IMR-90 (cell line): ENCODE results near the gene MALT1. TPM values are rescaled to one million over a fixed set of nuclear protein-coding genes. Genes with fewer than 3 reads are reported as not detected.

Experiments
- ATAC-seq: fragments of 200-7000 bp; cut with Tn5 transposase; 2 replicates; pipeline ENCODE4 v1.9.1; 2020; ENCODE audit warnings: low read depth, mild to moderate bottlenecking, moderate library complexity
- BruUV-seq: library from RNA; stranded (reverse); fragments of 400-500 nt; replicated peaks from 2 replicates; lab custom pipeline; 2021; lab: Mats Ljungman, UMichigan
- CTCF ChIA-PET: fragments of 300-600 bp; formaldehyde crosslinking; extraction: SDS; loops from one replicate; lab custom pipeline; 2021; ENCODE audit warnings: antibody characterized with exemption; lab: Yijun Ruan, JAX
- POLR2A ChIA-PET: fragments of 300-600 bp; sonication (Branson Sonifier 250); formaldehyde crosslinking; loops from one replicate; lab custom pipeline; 2022; ENCODE audit warnings: antibody characterized with exemption; ENCODE audit not compliant: unreplicated experiment; lab: Charles Lee
- DNase-seq: peaks from one replicate; pipeline ENCODE4 v3.0.0; 2013
- H2AFZ ChIP-seq: replicated peaks from 2 replicates; pipeline ENCODE3; 2013; ENCODE audit warnings: low read length, mild to moderate bottlenecking; ENCODE audit not compliant: poor library complexity
- H2AK5ac ChIP-seq: 2 replicates; pipeline ENCODE4 v1.6.1; 2013; ENCODE audit warnings: low read depth, low read length, inconsistent platforms
- H2AK9ac ChIP-seq: replicated peaks from 2 replicates; pipeline ENCODE3; 2013; ENCODE audit warnings: mild to moderate bottlenecking, low read depth, low read length, moderate library complexity; ENCODE audit not compliant: poor library complexity
- H2BK120ac ChIP-seq: 2 replicates; pipeline ENCODE4 v1.6.1; 2013; ENCODE audit warnings: low read depth, low read length, inconsistent platforms
- H2BK15ac ChIP-seq: 3 replicates; pipeline ENCODE4 v1.6.1; 2013; ENCODE audit warnings: low read depth, low read length, inconsistent platforms
- H2BK20ac ChIP-seq: 2 replicates; pipeline ENCODE4 v1.6.1; 2013; ENCODE audit warnings: low read depth, mild to moderate bottlenecking, inconsistent platforms, low read length, moderate library complexity
- H2BK5ac ChIP-seq: 2 replicates; pipeline ENCODE4 v1.6.1; 2013; ENCODE audit warnings: mild to moderate bottlenecking, low read depth, low read length, inconsistent platforms; ENCODE audit not compliant: poor library complexity, severe bottlenecking
- H3K14ac ChIP-seq: replicated peaks from 2 replicates; pipeline ENCODE4 v1.6.1; 2013; ENCODE audit warnings: low read depth, low read length, inconsistent platforms
- H3K18ac ChIP-seq: 2 replicates; pipeline ENCODE4 v1.6.1; 2013; ENCODE audit warnings: low read depth, low read length, control low read depth
- H3K23ac ChIP-seq: 2 replicates; pipeline ENCODE4 v1.6.1; 2013; ENCODE audit warnings: low read depth, low read length, inconsistent platforms
- H3K27ac ChIP-seq: 2 replicates; pipeline ENCODE4 v1.5.1; 2013; ENCODE audit warnings: mild to moderate bottlenecking, control low read depth, low read length; ENCODE audit not compliant: insufficient read depth
- H3K27me3 ChIP-seq: 2 replicates; pipeline ENCODE4 v1.6.1; 2013; ENCODE audit warnings: low read length; ENCODE audit not compliant: control insufficient read depth, insufficient read depth
- H3K36me3 ChIP-seq: 2 replicates; pipeline ENCODE4 v1.6.1; 2013; ENCODE audit warnings: low read length, mixed read lengths; ENCODE audit not compliant: control insufficient read depth, insufficient read depth
- H3K4ac ChIP-seq: 2 replicates; pipeline ENCODE4 v1.6.1; 2013; ENCODE audit warnings: low read depth, low read length, inconsistent platforms
- H3K4me1 ChIP-seq: 2 replicates; pipeline ENCODE4 v1.6.1; 2013; ENCODE audit warnings: low read length, mixed read lengths; ENCODE audit not compliant: control insufficient read depth, insufficient read depth
- H3K4me2 ChIP-seq: 2 replicates; pipeline ENCODE4 v1.6.1; 2013; ENCODE audit warnings: low read depth, mild to moderate bottlenecking, control low read depth, low read length, moderate library complexity
- H3K4me3 ChIP-seq: 2 replicates; pipeline ENCODE4 v1.5.1; 2013; ENCODE audit warnings: low read depth, mild to moderate bottlenecking, control low read depth, low read length, moderate library complexity; ENCODE audit not compliant: insufficient read depth
- H3K56ac ChIP-seq: 2 replicates; pipeline ENCODE4 v1.6.1; 2013; ENCODE audit warnings: low read length, inconsistent platforms; ENCODE audit not compliant: insufficient read depth; ENCODE audit errors: extremely low read depth
- H3K79me1 ChIP-seq, 2 experiments: 2 replicates each; pipeline ENCODE4 v1.6.1; 2013; ENCODE audit warnings: low read length in 2 of 2, inconsistent platforms in 1 of 2, low read depth in 1 of 2
- H3K9ac ChIP-seq: 2 replicates; pipeline ENCODE4 v1.6.1; 2013; ENCODE audit warnings: low read depth, low read length, control low read depth
- H3K9me1 ChIP-seq: 2 replicates; pipeline ENCODE4 v1.6.1; 2013; ENCODE audit warnings: low read length, inconsistent platforms; ENCODE audit not compliant: insufficient read depth
- H3K9me3 ChIP-seq: 2 replicates; pipeline ENCODE4 v1.6.1; 2013; ENCODE audit warnings: low read length; ENCODE audit not compliant: control insufficient read depth, insufficient read depth
- H4K20me1 ChIP-seq: 2 replicates; pipeline ENCODE4 v1.6.1; 2013; ENCODE audit warnings: low read length, inconsistent platforms; ENCODE audit not compliant: insufficient read depth
- H4K5ac ChIP-seq: 2 replicates; pipeline ENCODE4 v1.6.1; 2013; ENCODE audit warnings: mild to moderate bottlenecking, low read depth, low read length, control low read depth
- H4K8ac ChIP-seq, 2 experiments: 2 replicates each; pipeline ENCODE4 v1.6.1; 2013; ENCODE audit warnings: low read depth in 2 of 2, low read length in 2 of 2, control low read depth in 1 of 2, inconsistent platforms in 1 of 2
- H4K91ac ChIP-seq: 2 replicates; pipeline ENCODE4 v1.6.1; 2013; ENCODE audit warnings: low read depth, low read length, inconsistent platforms; ENCODE audit not compliant: insufficient read depth
- BHLHE40 ChIP-seq: fragments of 150-350 bp; IDR thresholded peaks from 2 replicates; pipeline ENCODE4 v1.6.1; 2016; ENCODE audit warnings: mild to moderate bottlenecking, low read depth, low read length
- CEBPB ChIP-seq: IDR thresholded peaks from 2 replicates; pipeline ENCODE4 v1.6.1; 2012; ENCODE audit warnings: low read depth, low read length, improper control_type of control experiment
- MXI1 ChIP-seq: IDR thresholded peaks from 2 replicates; pipeline ENCODE4 v1.6.1; 2012; ENCODE audit warnings: low read depth, mild to moderate bottlenecking, low read length, moderate library complexity, borderline replicate concordance
- RAD21 ChIP-seq: IDR thresholded peaks from 2 replicates; pipeline ENCODE4 v1.6.1; 2012; ENCODE audit warnings: low read length, improper control_type of control experiment
- RCOR1 ChIP-seq: IDR thresholded peaks from 2 replicates; pipeline ENCODE4 v1.6.1; 2012; ENCODE audit warnings: mild to moderate bottlenecking, low read length, improper control_type of control experiment; ENCODE audit not compliant: insufficient replicate concordance
- RFX5 ChIP-seq: IDR thresholded peaks from 2 replicates; pipeline ENCODE4 v1.8.0; 2012; ENCODE audit warnings: low read depth, mild to moderate bottlenecking, low read length, moderate library complexity
- SMC3 ChIP-seq: fragments of 150-350 bp; IDR thresholded peaks from 2 replicates; pipeline ENCODE4 v1.6.1; 2016; ENCODE audit warnings: low read depth, mild to moderate bottlenecking, antibody characterized with exemption, low read length, moderate library complexity
- WGBS, 2 experiments: methylation state at CpG; one replicate each; pipeline versions ENCODE4 v1.1.5 to v1.1.7; 2013; ENCODE audit warnings: missing lambda C conversion rate in 2 of 2; ENCODE audit not compliant: insufficient read length in 1 of 2; ENCODE audit errors: extremely low coverage in 2 of 2; 5-methylcytosine and 5-hydroxymethylcytosine counted together
- dilution Hi-C: fragments of 300-500 bp; cut with HindIII; formaldehyde crosslinking; loops from one replicate; pipeline ENCODE4 v1.14.3; 2018; ENCODE audit warnings: low sequenced_read_pairs; ENCODE audit not compliant: unreplicated experiment
- in situ Hi-C: fragments of 300-500 bp; cut with MboI; formaldehyde crosslinking; loops from 3 replicates; pipeline ENCODE4 v1.14.3; 2019; ENCODE audit warnings: low sequenced_read_pairs, inconsistent platforms, mixed read lengths
- intact Hi-C: fragments of 100-400 bp; cut with micrococcal nuclease; formaldehyde crosslinking; loops from 2 replicates; pipeline ENCODE4 v1.10.0; 2022
- polyA plus RNA-seq, 3 experiments: library from polyadenylated mRNA; depleted of rRNA; stranded (reverse); fragments of >200 nt; gene quantifications; 2 replicates each; pipeline ENCODE4 v1.2.3, GENCODE V29; 2012; ENCODE audit warnings: low replicate concordance in 1 of 3
- total RNA-seq: library from RNA; depleted of rRNA; stranded (reverse); fragments of >200 nt; gene quantifications from 2 replicates; pipeline ENCODE4 v1.2.3, GENCODE V29; 2012
- TF ChIP-seq, protein P1 (sequence below): conservative IDR thresholded peaks from 2 replicates; pipeline ENCODE4 v1.5.1; 2012; ENCODE audit warnings: mild to moderate bottlenecking, low read depth, low read length, improper control_type of control experiment

Gene MALT1
- total and polyA plus RNA-seq, 2 of the 4 experiments (the other 2 are of a cell fraction): 8.3 to 25.3 TPM

DNA sequence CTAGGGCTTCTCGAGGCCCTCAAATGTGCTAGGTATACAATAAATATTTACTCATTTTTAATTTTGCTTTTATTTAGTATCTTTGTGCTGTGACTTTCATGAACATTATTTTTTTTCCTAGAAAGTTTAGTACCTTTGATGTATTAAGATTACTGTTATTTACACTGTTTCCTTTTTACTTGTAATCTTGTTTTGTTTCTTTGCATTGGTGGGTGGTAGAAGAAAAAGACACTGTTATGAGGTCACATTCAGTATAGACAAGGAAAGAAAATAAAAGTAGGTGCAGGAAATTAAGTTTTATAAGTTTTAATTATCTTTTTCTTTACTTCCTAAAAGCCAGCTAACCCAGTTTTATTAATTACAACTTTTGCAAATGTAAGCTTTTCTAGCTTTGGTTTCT, 23.0 kb downstream of the MALT1 start:
- no peaks in the 10 kb centered on the region for H3K9me1 ChIP-seq
- WGBS, 2 experiments: no CpG with 5 or more reads among the region's 1 CpG
- H3K27ac ChIP-seq: no peak overlapping the region
- H2BK20ac ChIP-seq: no peak overlapping the region
- peaks cover 18% of the 10 kb centered on the region for H3K36me3 ChIP-seq
- no peak overlapping the region for H2AK5ac ChIP-seq
- ATAC-seq (no peak), DNase-seq (no peak)
- no peak overlapping the region for H2AFZ ChIP-seq
- no peak overlapping the region for H3K4ac ChIP-seq
- H3K14ac ChIP-seq: no peak overlapping the region
- no peak overlapping the region for H3K4me3 ChIP-seq
- H3K9me3 ChIP-seq: no peaks in the 10 kb centered on the region
- dilution Hi-C loops (no loop called here), in situ Hi-C loops (no loop called here), intact Hi-C loops (no loop called here)
- TF ChIP-seq, protein P1, sequence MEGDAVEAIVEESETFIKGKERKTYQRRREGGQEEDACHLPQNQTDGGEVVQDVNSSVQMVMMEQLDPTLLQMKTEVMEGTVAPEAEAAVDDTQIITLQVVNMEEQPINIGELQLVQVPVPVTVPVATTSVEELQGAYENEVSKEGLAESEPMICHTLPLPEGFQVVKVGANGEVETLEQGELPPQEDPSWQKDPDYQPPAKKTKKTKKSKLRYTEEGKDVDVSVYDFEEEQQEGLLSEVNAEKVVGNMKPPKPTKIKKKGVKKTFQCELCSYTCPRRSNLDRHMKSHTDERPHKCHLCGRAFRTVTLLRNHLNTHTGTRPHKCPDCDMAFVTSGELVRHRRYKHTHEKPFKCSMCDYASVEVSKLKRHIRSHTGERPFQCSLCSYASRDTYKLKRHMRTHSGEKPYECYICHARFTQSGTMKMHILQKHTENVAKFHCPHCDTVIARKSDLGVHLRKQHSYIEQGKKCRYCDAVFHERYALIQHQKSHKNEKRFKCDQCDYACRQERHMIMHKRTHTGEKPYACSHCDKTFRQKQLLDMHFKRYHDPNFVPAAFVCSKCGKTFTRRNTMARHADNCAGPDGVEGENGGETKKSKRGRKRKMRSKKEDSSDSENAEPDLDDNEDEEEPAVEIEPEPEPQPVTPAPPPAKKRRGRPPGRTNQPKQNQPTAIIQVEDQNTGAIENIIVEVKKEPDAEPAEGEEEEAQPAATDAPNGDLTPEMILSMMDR: no peak
- TF ChIP-seq RCOR1: no peak
- no peak for TF ChIP-seq RAD21
- no peak for TF ChIP-seq BHLHE40
- TF ChIP-seq CEBPB: no peak
- TF ChIP-seq MXI1: no peak
- TF ChIP-seq SMC3: no peak
- TF ChIP-seq RFX5: no peak
- no peaks in the 10 kb centered on the region for H3K4me1 ChIP-seq
- H4K8ac ChIP-seq: no peak overlapping the region
- CTCF ChIA-PET: no interaction called here
- peaks cover 38 to 42% of the 10 kb centered on the region in 2 experiments for H3K79me1 ChIP-seq
- H2AK9ac ChIP-seq: no peak overlapping the region
- no peaks in the 10 kb centered on the region for H4K20me1 ChIP-seq
- no peak overlapping the region for H2BK5ac ChIP-seq
- no peak overlapping the region for H4K91ac ChIP-seq
- no peak overlapping the region for H3K9ac ChIP-seq
- no peak overlapping the region for H4K5ac ChIP-seq
- POLR2A ChIA-PET: no interaction called here
- no peak overlapping the region for H3K23ac ChIP-seq
- H3K4me2 ChIP-seq: no peak overlapping the region
- no peak overlapping the region for H2BK15ac ChIP-seq
- H3K18ac ChIP-seq: no peak overlapping the region
- no peak overlapping the region for H2BK120ac ChIP-seq
- BruUV-seq: no TSS peak
- no peak overlapping the region for H3K56ac ChIP-seq
- no peaks in the 10 kb centered on the region for H3K27me3 ChIP-seq
